ENCODE data around the gene IL6ST.

The IL6ST gene

GRCh38 chr5:55892479-55892878 lies 102.3 kb downstream of the IL6ST start:
- H3K4me1 ChIP-seq (ENCODE audit: insufficient read depth, low read length), result no peaks in the 10 kb centered on the region
- H3K27me3 ChIP-seq (ENCODE audit: insufficient read depth, low read length), result no peaks in the 10 kb centered on the region
- H3K36me3 ChIP-seq (ENCODE audit: insufficient read depth, low read length), result no peaks in the 10 kb centered on the region
- no peak overlapping the region for H3K9ac ChIP-seq (ENCODE audit: low read depth, low read length)
- no peaks in the 10 kb centered on the region for H3K9me3 ChIP-seq (ENCODE audit: insufficient read depth, low read depth, low read length)
- H3K27ac ChIP-seq (ENCODE audit: low read depth, low read length), result no peak overlapping the region
- H3K4me3 ChIP-seq (ENCODE audit: low read length), result no peak overlapping the region
- WGBS, result 71% methylated on average over 2 of the region's 2 CpGs

DNA sequence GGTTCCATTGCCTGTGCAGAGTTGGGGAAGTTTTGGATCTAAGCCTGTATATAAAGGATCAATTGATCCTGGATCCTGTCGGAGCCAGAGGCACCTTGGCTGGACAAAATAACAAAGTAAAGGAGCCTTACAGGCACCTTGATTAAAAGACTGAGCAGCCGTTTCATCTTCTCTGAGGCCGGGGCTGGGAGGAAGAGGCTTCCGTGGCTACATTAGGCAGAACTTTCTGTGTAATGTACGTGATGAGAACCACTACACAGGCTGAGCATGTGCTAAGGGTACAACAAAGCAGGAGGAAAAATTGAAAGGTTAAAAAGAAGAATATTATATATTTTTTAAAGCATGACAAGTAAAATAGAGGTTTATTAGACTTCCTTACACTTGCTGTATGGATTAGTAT lies 106.6 kb downstream of the IL6ST start:
- WGBS, result 92% methylated on average over 5 of the region's 5 CpGs

GRCh38 chr5:55885359-55885758 lies 109.4 kb downstream of the IL6ST start:
- no peaks in the 10 kb centered on the region for H3K27me3 ChIP-seq (ENCODE audit: insufficient read depth, low read length)
- no peaks in the 10 kb centered on the region for H3K36me3 ChIP-seq (ENCODE audit: insufficient read depth, low read length)
- no peak overlapping the region for H3K9ac ChIP-seq (ENCODE audit: low read depth, low read length)
- H3K9me3 ChIP-seq (ENCODE audit: insufficient read depth, low read depth, low read length), result no peaks in the 10 kb centered on the region
- H3K27ac ChIP-seq (ENCODE audit: low read depth, low read length), result no peak overlapping the region
- no peaks in the 10 kb centered on the region; the same call in 1 of the 2 replicates for H3K4me1 ChIP-seq (ENCODE audit: insufficient read depth, low read length)
- 91% methylated on average over 9 of the region's 9 CpGs for WGBS
- no peak overlapping the region for H3K4me3 ChIP-seq (ENCODE audit: low read length)

More for the DNA sequence above, 106.6 kb downstream of the IL6ST start:
- Histone ChIP-seq H3K4me3 (ENCODE audit: low read length) (no peak overlapping the region), H3K27me3 (ENCODE audit: insufficient read depth, low read length) (no peaks in the 10 kb centered on the region), H3K9me3 (ENCODE audit: insufficient read depth, low read depth, low read length) (no peaks in the 10 kb centered on the region), H3K9ac (ENCODE audit: low read depth, low read length) (no peak overlapping the region), H3K27ac (ENCODE audit: low read depth, low read length) (no peak overlapping the region), H3K36me3 (ENCODE audit: insufficient read depth, low read length) (no peaks in the 10 kb centered on the region), H3K4me1 (ENCODE audit: insufficient read depth, low read length) (no peaks in the 10 kb centered on the region; the same call in 1 of the 2 replicates)

Measured in HUES64 (cell line).